RCC 7860 (cell line): ENCODE measurements around the gene PLA2G4E.
A peak's percentile ranks its signal among the peaks of the same experiment; 100 is the strongest.

Experiments used
- DNase-seq: peaks from one replicate; pipeline ENCODE4 v3.0.0-alpha.2; 2015; ENCODE audit warnings: low spot score
- FAIRE-seq: peaks from 2 replicates; lab custom pipeline; 2012; peaks lifted over from hg19 to GRCh38; lab: Jason Lieb, UNC

PLA2G4E gene

DNA sequence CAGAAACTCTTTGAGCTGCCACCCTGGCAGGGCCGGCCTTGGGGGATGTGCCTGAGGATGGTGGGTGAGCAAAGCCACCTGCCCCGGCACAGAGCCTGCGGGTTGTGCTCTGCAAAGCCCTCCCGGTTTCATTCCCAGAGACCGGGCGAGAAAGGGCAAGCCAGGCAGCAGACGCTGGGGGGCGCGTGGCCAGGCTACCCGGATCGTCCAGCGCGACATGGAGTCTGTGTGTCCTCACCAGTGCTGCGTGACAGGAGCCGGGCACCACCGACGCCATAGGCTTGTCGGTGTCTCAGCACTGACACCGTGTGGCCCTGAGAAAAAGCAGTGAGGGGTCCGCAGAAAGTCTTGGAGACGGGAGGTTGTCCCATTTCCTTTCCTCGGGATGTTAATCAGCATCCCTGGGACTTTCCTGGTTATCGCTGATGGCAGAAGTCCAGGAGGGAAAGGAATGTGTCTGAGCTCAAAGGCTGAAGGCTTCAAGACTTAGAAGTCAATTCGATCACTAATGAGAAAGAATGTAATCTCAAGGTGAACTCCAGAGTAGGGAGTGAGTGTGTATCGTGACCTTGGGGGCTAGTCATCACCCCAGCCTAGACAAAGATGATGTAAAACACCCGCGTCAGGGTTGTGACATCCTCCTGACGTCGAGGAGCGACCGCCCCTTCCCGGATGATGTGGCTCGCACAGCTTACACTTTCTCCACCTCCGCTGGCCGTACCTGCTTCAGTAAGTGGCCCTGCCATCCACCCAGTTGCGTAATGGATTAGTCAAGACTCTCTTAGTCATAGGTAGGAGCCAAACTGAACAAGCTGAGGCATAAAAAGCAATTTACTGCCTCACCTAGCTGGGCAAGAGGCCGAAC is 36.3 kb upstream of the PLA2G4E start:
- FAIRE-seq: peak; percentile 49
- peak; percentile 88 for DNase-seq

DNA sequence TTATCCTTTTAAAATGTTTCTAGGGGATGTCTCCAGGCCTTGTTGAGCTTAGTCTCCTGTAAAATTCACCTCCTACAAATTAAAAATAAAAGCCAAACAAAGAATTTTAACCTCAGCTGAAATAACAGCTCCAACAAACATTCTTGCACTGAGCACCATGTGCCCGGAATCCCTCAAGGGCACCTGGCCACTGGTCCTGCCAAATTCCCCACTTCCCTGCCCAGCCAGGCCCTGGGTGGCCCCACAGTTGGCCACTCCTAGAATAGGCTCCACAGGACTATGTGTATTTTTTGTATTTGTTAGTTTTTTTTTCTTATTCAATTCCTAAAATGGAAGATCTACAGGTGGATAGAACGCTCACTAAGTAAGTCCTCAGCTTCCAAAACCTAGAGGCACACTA is 33.1 kb upstream of the PLA2G4E start:
- DNase-seq: no peak

DNA sequence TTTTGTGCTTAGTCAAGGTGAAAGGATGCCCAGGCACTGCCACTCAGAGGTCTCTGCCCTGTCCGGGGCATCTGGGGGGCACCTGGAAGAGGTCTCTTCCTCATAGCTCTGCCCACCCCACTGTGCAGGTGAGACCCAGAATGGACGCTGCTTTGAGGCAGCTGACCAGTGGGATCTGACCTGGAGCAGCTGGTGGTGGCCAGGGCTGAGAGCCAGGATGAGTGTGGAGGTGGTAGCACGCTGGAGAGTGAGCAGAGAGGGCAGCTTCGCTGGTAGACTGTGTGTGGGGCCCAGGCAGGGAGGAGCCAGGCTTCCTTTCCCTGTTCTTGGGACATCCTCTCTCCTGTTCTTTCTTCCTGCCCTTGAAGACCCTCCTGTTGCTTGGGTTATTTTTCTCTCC is 32.2 kb upstream of the PLA2G4E start:
- FAIRE-seq: no peak
- no peak for DNase-seq

More for the DNA sequence above, 33.1 kb upstream of the PLA2G4E start:
- no peak for FAIRE-seq

DNA sequence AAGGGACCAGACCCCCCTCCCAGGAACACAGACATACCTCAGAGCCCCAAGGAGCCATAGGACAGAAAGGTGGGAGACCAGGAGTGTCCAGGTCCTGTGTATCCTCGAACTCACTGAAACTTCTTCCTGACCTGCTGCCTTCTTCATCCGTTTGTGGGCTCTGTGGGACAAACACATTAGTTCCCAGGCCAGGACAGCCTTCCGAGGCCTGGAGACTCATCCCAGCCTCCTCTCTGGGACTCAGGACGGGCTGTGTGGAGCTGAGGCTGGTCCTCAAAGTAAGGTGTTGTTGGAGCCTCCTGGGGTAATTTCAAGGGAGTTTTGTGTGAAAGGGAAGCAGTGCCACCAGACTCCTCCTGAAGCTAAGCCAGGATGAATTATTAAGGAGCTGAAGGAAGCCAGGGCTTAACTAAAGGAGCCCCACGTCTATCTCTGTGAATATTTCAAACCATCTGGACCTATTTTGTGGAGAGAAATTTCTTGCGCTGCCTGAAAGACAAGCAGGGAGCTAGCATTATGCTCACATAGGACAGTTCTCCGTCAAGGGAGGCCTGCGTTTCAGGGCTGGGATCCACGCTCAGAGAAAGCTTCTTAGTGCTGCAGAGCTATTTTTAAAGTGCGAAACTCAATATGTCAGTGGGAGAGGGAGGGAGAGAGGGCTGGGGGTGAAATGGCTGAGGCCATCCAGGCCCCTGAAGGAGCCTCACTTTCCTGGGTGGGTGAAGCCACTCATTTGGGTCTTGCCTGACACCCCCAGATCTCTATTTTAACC is 29.8 kb upstream of the PLA2G4E start:
- FAIRE-seq: no peak
- DNase-seq: no peak

DNA sequence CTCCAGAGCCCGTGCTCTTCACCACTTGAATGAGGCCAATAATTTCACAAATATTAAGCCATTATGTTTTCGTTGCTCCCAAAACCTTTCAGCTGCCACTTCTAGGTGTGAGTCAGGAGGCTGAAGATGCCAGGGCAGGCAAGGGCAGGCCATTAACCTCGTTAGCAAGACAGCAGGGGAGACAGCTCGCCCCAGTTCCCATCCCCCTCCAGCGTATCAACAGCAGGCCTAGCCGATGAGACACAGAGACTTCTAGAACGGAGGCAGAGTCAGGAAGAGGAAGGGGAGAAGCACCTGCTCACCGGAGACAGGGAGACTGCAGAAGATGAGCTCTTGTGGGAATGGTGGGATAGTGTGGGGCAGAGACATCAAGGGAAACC is 28.0 kb upstream of the PLA2G4E start:
- FAIRE-seq (no peak), DNase-seq (no peak)

DNA sequence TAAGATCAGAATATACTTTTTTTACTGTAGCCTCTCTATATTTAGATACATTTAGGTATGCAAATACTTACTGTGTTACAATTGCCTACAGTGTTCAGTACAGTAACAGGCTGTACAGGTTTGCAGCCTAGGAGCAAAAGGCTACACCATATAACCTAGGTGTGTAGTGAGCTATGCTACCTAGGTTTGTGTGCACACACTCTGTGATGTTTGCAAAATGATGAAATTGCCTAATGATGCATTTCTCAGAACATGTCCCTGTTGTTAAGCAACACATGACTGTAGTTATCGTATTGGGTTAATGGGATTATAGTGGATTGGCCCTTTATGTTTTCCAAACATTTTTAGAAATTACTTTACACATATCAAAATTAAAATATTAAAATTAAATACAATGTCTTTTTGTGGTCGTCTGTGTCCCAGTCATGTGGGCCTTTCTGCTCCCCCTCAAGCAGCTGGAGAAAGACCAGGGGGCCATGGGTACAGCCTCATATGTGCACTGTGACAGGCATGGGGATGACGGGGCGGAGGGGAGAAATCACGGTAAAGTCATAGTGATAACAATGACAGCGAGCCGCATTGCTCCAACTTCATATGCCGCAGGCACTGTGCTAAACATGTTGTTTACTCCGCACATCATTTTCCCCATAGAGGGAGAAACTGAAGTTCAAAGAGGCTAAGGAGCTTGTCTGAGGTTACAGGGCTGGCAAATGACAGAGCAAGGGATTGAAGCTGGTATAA is 27.4 kb upstream of the PLA2G4E start:
- DNase-seq (no peak), FAIRE-seq (no peak)

DNA sequence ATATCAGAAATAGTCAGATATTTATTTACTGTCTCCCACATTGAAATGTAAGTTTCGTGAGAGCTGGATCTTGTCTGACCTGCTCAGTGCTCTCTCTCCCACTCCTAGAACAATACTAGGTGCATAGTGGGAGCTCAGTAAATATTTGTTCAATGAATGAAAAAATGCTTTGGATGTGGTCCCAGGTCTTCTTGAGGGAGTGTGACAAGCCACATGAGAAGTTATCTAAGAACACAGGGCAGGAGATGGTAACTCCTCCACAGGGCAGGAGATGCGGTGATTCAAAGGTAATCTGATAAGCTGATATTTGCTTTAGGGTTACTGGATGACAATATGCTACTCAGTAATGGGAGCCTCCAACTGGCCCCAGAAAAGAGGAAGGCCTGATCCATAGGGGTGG is 25.8 kb upstream of the PLA2G4E start:
- FAIRE-seq: no peak
- DNase-seq: no peak

DNA sequence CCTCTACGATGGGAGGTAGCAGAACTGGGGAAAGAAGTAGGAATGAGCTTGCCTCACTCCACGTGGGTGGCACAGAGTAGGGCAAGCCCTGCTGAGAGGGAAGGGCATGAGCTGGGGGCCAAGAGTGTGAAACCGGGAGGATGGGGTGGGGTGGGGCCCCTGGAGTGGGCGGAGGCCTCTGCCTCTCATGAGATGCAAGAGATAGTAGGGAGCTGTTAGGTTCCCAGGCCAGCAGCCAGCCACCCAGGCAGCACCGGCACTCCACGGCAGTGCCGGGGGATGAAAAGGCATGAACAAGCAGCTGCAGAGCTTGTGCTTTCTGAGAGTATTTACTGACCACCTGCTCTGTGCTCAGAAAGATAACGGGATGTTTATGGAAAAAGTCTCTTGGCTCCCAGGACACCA is 24.4 kb upstream of the PLA2G4E start:
- FAIRE-seq: no peak
- DNase-seq: no peak

DNA sequence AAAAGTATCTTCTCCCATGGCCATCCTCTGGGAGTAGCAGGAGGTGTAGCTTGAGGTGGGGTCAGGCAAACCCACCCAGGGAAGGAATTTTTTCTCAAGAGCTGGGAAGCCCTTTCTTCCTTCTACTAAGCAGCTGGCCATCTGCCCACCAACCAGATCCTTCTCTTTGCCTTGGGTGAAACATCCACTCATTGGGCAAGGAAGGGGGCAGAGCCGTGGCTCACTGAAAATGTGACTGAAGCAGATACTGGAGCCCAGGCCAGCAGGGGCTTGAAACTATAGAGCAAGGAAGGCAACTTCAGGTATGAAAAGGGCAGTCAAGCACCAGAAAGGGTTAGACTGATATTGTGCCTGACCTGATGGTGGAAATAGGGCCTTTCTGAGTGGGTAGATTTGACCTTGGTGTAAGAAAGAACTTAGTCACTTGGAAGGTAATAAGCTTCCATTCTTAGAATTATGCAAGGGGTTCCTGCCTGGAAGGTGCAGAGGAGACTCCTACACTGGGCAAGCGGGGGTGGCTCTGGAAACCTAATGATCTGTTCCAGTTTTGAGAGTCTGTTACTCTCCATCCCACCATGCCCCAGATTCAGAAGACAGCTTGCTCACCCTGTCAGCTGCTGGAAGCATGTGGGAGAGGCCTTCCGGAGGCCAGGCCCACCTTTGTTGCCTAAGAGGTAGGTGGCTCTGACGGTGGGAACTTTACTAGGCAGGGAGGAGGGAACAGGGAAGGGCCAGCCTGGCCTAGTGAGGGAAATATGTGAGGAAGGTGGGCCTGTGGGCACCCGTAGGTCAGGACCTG is 22.0 kb upstream of the PLA2G4E start:
- DNase-seq (no peak), FAIRE-seq (no peak)

DNA sequence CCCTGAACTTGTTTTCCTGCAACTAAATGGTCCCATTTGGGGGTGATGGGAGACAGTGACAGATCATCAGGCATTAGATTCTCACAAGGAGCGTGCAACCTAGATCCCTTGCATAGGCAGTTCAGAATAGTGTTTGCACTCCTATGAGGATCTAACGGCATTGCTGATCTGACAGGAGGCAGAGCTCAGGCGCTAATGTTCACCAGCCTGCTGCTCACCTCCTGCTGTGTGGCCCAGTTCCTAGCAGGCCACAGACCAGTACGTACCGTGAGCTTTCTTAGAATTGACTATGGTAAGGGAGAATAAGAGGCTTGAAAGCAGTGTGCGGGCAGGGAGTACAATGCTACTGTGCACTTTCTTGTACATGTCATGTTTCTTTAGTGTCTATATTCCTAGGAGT is 17.6 kb upstream of the PLA2G4E start:
- FAIRE-seq (no peak), DNase-seq (no peak)

DNA sequence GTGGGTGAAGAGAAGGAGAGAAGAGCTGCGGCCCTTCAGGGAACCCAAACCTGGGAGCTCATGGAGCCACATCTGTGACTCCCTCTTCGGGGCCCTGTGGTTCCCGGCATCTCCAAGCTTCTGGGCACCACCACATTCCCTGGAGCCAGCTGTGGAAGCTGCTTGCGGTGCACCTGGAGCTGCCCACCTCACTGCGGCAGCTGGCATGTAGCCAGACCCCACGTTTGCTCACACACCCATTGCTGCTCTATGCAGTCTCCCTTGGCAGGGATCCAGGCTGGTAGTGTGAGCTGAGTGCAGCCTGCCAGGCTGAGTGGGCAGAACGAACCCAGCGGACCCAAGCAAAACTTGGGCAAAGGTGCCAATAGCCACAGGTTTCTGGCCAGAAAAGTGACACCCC is 16.8 kb upstream of the PLA2G4E start:
- FAIRE-seq (no peak), DNase-seq (no peak)

DNA sequence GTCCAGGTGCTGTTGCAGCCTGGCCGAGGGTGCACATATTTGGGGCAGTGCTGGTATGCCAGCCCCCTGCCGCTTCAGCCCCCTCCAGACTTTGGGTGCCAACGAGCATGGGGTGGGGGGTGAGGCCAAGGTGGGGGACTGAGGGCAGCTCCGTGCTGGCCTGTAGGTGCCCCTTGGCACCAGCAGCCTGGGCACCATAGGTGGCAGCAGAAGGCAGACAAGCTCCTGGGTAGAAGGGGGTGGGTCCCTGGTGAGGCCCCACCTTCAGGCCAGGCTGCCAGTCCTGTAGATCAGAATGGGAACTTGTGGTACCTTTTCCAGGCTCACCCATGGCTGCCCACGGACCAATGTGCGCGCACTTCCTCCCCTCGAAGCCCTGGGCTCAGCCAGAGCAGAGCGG is 16.1 kb upstream of the PLA2G4E start:
- FAIRE-seq: no peak

DNA sequence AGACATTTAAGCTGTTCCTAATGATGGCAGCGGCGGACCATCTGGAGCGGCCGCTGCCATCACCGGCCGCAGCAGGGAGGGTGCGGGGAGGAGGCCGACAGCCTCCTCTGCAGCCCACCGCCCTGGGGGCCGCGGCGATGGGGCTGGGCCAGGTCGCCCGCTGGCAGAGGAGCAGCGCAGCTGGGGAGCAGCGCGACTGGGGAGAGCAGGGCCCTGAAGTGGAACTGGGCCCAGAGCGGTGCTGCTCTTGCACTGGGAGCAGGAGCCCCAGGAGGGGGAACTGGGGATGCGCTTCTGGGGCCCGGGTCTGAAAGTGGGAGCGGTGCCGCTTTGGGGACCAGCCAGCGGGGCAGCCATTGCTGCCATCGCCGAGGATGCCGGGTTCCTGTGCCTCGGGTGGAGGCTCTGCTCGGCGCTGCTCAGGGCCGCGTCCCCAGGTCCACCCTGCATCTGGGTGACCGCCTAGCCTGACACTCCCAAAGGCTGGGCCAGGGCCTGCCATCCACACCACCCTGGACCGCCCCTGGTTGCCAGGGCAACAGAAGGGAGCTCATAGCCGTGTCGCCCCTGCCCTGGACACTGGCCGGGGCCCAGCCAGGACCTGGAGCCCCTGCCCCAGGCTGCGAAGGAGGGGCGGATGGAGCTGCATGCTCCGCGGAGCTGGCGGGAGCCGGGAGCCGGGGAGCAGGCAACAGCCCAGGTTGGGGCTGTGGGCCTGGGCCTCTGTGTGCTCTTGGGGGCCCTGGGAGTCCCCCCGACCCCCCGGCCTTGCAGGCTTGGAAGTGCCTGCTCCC is 15.5 kb upstream of the PLA2G4E start:
- FAIRE-seq: no peak
- no peak for DNase-seq

More for the DNA sequence above, 16.1 kb upstream of the PLA2G4E start:
- no peak for DNase-seq

DNA sequence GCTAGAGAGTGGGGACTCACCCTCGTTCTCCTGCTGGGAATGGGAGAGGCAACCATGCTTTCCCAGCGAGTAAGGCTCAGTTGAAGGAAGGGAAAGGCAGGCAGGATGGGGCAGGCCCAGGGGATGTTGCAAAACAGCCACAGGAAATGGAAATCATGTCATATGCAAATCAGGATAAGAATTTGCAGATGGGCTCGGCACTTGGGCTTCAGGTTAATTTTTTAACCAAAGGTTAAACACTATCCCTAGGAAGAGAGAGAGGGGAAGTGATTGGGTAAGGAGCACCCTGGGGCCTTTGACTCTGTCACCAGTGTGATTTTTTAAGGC is 14.6 kb upstream of the PLA2G4E start:
- FAIRE-seq: no peak

DNA sequence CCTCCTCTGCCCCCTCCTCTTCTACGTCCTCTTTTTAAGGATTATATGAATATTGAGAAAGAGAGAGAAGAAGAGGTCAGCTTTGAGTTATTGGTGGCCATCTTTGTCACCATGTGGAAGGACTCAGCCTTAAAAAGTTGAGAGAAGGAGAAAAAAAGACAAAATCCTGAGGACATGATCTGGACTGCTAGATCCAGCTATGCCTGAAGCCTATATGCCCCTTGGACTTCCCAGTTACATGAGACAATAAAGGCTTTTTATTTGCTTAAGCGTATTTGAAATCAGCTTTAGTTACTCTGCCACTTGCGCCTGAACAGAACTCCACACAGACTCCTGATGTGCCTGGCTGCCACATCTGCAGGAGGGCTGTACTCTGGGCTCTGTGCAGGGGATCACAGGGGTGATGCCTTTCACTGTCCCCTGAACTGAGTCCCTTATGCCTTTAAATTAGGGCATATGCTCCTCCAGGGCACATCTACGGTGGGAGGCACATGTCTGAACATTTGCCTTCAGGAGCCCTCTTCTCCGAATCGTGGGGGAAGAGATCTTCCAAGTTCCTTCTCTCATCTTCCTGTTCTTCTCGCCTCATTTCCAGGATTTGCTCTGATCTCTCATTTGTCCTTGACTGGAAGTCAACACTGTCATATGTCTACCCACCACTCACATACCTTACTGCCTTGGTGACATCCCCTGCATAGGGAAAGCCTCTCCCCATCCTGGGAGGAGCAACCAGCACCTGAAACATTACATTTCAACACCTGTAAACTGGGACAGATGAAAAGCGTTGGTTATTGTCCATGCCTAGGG is 14.0 kb upstream of the PLA2G4E start:
- FAIRE-seq: no peak
- no peak for DNase-seq

More for the DNA sequence above, 14.6 kb upstream of the PLA2G4E start:
- no peak for DNase-seq

DNA sequence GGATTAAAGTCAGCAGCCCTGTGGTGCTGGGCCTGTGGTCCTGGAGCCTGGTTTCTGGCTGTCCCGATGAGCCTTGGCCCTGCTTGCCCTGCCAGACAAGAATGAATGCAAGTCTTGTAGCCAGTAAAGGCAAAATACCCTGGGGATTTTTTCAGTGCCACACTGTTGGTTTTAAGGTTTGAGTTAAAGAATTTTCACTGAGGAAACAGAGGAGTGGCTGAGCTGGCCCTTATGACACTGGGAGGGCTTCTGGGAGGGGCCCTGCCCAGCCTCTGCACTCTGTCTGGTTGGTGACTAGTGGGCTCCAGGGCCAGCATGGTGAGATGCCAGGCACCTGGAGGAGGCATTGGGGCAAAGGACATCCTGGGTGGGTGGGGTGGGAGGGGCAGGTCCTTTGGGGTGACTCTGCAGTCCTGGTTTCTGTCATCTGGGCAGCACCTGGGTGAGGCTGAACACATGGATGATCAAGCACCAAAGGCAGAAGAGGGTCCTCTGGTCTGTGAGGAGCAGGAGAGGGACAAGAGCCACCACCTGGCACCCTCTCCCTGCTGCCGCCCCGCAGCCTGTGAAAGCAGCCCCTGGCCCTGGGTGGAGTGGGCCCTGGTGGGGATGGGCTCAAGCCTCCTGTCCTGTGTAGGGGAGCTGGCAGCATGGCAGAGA is 12.5 kb upstream of the PLA2G4E start:
- FAIRE-seq (no peak), DNase-seq (no peak)

DNA sequence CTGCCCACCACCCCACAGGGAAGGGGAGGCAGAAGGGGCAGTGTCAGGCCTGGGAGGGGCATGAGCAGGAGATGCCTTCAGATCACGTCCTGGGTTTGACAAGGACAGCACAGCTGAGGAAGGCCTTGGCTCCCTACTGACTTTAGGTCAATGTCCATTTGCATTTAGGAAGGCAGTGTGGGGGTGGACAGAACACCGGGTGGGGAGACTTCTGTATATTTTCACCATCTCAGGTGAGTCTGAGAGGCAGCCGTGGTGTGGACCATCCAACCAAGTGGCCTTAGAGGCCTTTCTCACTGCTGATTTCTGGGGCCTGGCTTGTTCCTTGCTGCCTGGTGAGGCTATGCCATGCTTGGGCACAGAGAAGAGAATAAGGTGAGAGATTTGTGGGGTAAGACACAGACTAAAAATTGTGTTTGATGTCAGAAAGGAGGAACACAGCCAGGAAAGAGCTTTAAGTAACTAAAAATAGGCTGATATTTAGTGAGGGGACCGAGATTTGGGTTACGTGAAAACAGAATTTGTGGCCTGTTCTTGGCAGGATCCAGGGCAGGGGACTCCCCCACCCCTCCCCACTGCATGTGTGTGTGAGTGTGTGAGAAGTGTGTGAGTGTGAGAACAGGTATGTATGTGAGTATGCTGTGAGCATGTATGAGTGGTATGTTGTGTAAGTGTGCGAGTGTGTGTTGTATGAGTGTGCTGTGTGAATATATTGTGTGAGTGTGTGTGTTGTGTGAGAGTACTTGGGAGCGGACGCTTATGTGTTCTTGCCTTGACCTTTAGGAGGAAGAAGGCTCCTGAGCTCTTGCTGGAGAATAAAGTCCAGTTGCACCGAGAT is 11.8 kb upstream of the PLA2G4E start:
- no peak for FAIRE-seq

More for the DNA sequence above, 11.8 kb upstream of the PLA2G4E start:
- DNase-seq: no peak
